OCI-LY7 (cell line): ENCODE results near the gene FAH. TPM values are rescaled to one million over a fixed set of nuclear protein-coding genes. Genes with fewer than 3 reads are reported as not detected.
"Not testable (repeated sequence)": the region's sequence is repeated elsewhere in the genome, so short reads cannot be mapped to it uniquely, and the experiment has no call there.

ENCODE experiments used
- BruUV-seq: library from RNA; stranded (reverse); fragments of 400-500 nt; replicated peaks from 2 replicates; lab custom pipeline; 2021; lab: Mats Ljungman, UMichigan
- CTCF ChIA-PET: fragments of 300-600 bp; sonication (Branson Sonifier 250); formaldehyde crosslinking; loops from one replicate; lab custom pipeline; 2022; ENCODE audit warnings: antibody characterized with exemption; ENCODE audit not compliant: unreplicated experiment; lab: Charles Lee
- POLR2A ChIA-PET: fragments of 300-600 bp; sonication (Branson Sonifier 250); formaldehyde crosslinking; loops from one replicate; lab custom pipeline; 2022; ENCODE audit warnings: antibody characterized with exemption; lab: Charles Lee
- DNase-seq: peaks from one replicate; pipeline ENCODE4 v3.0.0-alpha.2; 2015; ENCODE audit warnings: low spot score
- H2AFZ ChIP-seq: fragments of 200-600 bp; sonication (generic), shearing (Covaris generic); 2 replicates; pipeline ENCODE4 v1.6.1; 2014; ENCODE audit warnings: mild to moderate bottlenecking, antibody characterized with exemption, low read length, moderate library complexity
- H3K27ac ChIP-seq: fragments of 200-600 bp; sonication (generic); 2 replicates; pipeline ENCODE4 v1.5.1; 2014; ENCODE audit warnings: mixed run types, low read depth, mild to moderate bottlenecking, moderate library complexity, low read length, inconsistent platforms; ENCODE audit not compliant: poor library complexity, severe bottlenecking
- H3K36me3 ChIP-seq: fragments of 200-600 bp; sonication (generic); 2 replicates; pipeline ENCODE4 v1.6.1; 2014; ENCODE audit warnings: mild to moderate bottlenecking, antibody characterized with exemption, low read length, moderate library complexity, mixed read lengths; ENCODE audit not compliant: insufficient read depth
- H3K4me1 ChIP-seq: fragments of 200-600 bp; sonication (generic); 2 replicates; pipeline ENCODE4 v1.5.1; 2014; ENCODE audit warnings: mild to moderate bottlenecking, low read length; ENCODE audit not compliant: insufficient read depth, poor library complexity, severe bottlenecking
- H3K4me2 ChIP-seq: fragments of 200-600 bp; sonication (generic); 2 replicates; pipeline ENCODE4 v1.6.1; 2014; ENCODE audit warnings: mild to moderate bottlenecking, low read length
- H3K4me3 ChIP-seq: fragments of 200-600 bp; sonication (generic); 2 replicates; pipeline ENCODE4 v1.5.1; 2014; ENCODE audit warnings: mild to moderate bottlenecking, low read depth, low read length; ENCODE audit not compliant: poor library complexity, severe bottlenecking
- H3K79me2 ChIP-seq: fragments of 200-600 bp; sonication (generic); 2 replicates; pipeline ENCODE4 v1.6.1; 2016; ENCODE audit warnings: low read depth, mild to moderate bottlenecking, low read length, moderate library complexity, mixed read lengths; ENCODE audit not compliant: insufficient read depth
- H3K9me2 ChIP-seq: fragments of 200-600 bp; sonication (generic); 2 replicates; pipeline ENCODE4 v1.6.1; 2016; ENCODE audit warnings: mild to moderate bottlenecking, low read length, mixed read lengths; ENCODE audit not compliant: insufficient read depth
- H3K9me3 ChIP-seq: fragments of 200-600 bp; sonication (generic); 2 replicates; pipeline ENCODE4 v1.6.1; 2014; ENCODE audit warnings: mild to moderate bottlenecking, mixed run types, low read length, mixed read lengths
- H4K20me1 ChIP-seq: fragments of 200-600 bp; sonication (generic); 2 replicates; pipeline ENCODE4 v1.6.1; 2014; ENCODE audit warnings: mild to moderate bottlenecking, antibody characterized with exemption, low read length, moderate library complexity, mixed read lengths; ENCODE audit not compliant: insufficient read depth
- EZH2phosphoT487 ChIP-seq: fragments of 200-600 bp; sonication (generic); IDR thresholded peaks from 2 replicates; pipeline ENCODE4 v1.6.1; 2018; ENCODE audit warnings: low read depth, borderline replicate concordance, mild to moderate bottlenecking, mixed run types, antibody characterized with exemption, low read length, moderate library complexity, mixed read lengths
- intact Hi-C: fragments of 100-400 bp; cut with micrococcal nuclease; formaldehyde crosslinking; loops from one replicate; pipeline ENCODE4 v1.10.0; 2022; ENCODE audit not compliant: unreplicated experiment
- total RNA-seq, 2 experiments: library from RNA; depleted of rRNA in 1 of 2; stranded (reverse); fragments of >200 nt in 1 of 2; shearing (Covaris generic) in 1 of 2; gene quantifications; 2 replicates each; pipeline ENCODE4 v1.2.3, GENCODE V29; 2014 to 2022
- TF ChIP-seq, protein P1 (sequence below): fragments of 200-600 bp; sonication (generic); conservative IDR thresholded peaks from 2 replicates; pipeline ENCODE4 v1.5.1; 2014; ENCODE audit warnings: mild to moderate bottlenecking, antibody characterized with exemption, low read length, moderate library complexity, mixed read lengths

Gene FAH
- total RNA-seq, 2 experiments from 2014 or later, result 9.4 to 18.4 TPM

DNA sequence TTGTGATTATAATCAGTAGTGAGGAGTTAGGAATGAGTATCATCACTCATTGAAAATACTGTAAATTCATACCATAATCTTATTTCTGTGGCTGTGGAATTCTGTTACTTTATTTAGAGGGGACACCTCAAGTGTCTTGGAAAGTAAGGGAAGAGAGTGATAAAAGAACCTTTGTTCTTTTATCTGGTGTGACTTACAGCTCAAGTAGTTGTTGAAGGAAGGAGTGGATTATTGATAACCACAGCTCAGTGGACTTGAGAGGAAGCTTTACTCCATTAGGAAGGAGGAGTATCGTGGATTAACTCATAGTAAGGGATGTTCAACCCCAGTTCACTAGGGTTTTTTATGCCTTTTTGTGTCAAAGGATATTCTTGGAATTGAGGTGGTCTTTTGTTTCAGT, 32.2 kb upstream of the FAH start:
- DNase-seq, result no peak
- POLR2A ChIA-PET, result interaction anchor here (0.5 to 1.0 kb wide), 2 partner anchors 16 to 28 kb away, joined by 3 read pairs; no protein-coding TSS in a partner anchor
- H3K36me3 ChIP-seq, result peaks cover 51% of the 10 kb centered on the region
- intact Hi-C loops, result no loop called here
- no peak for TF ChIP-seq EZH2phosphoT487
- TF ChIP-seq, protein P1, sequence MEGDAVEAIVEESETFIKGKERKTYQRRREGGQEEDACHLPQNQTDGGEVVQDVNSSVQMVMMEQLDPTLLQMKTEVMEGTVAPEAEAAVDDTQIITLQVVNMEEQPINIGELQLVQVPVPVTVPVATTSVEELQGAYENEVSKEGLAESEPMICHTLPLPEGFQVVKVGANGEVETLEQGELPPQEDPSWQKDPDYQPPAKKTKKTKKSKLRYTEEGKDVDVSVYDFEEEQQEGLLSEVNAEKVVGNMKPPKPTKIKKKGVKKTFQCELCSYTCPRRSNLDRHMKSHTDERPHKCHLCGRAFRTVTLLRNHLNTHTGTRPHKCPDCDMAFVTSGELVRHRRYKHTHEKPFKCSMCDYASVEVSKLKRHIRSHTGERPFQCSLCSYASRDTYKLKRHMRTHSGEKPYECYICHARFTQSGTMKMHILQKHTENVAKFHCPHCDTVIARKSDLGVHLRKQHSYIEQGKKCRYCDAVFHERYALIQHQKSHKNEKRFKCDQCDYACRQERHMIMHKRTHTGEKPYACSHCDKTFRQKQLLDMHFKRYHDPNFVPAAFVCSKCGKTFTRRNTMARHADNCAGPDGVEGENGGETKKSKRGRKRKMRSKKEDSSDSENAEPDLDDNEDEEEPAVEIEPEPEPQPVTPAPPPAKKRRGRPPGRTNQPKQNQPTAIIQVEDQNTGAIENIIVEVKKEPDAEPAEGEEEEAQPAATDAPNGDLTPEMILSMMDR, result no peak
- no TSS peak for BruUV-seq
- no peak overlapping the region for H3K27ac ChIP-seq
- H3K9me3 ChIP-seq, result no peaks in the 10 kb centered on the region
- H3K9me2 ChIP-seq, result no peaks in the 10 kb centered on the region
- no peak overlapping the region for H2AFZ ChIP-seq
- H3K4me3 ChIP-seq, result no peak overlapping the region
- no peak overlapping the region for H3K4me2 ChIP-seq
- CTCF ChIA-PET, result no interaction called here
- peaks cover 28% of the 10 kb centered on the region; the same call in 1 of the 2 replicates for H3K79me2 ChIP-seq
- H3K4me1 ChIP-seq, result no peaks in the 10 kb centered on the region
- 0 out of 2 replicates have a peak, but pooled peaks cover 4% of the 10 kb centered on the region for H4K20me1 ChIP-seq

DNA sequence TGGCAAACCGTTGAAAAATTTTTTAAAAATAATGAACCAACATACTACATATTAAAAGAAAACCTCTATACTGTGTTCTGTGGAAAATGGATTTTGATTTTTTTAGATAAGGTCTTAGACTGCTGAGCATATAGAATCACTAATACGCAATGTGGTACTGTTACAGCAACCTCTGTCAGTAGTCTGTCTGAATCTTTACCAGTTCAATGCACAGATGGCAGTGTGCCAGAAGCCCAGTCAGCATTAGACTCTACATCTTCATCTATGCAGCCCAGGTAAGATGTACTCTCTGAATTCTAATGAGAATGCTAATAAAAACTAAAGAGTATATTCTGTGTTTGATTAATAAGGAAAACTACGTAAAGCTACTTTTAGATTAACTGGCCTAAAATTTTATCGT, 31.3 kb upstream of the FAH start:
- Histone ChIP-seq H4K20me1 (0 out of 2 replicates have a peak, but pooled peaks cover 4% of the 10 kb centered on the region), H3K9me2 (no peaks in the 10 kb centered on the region), H3K4me3 (no peak overlapping the region), H3K9me3 (no peaks in the 10 kb centered on the region), H3K4me1 (no peaks in the 10 kb centered on the region), H2AFZ (no peak overlapping the region), H3K27ac (no peak overlapping the region), H3K36me3 (peaks cover 60% of the 10 kb centered on the region), H3K79me2 (peaks cover 19% of the 10 kb centered on the region; the same call in 1 of the 2 replicates), H3K4me2 (no peak overlapping the region)
- CTCF ChIA-PET, result no interaction called here
- intact Hi-C loops, result no loop called here
- no peak for TF ChIP-seq EZH2phosphoT487
- TF ChIP-seq, protein P1, result no peak
- BruUV-seq, result no TSS peak
- no peak for DNase-seq
- POLR2A ChIA-PET, result interaction anchor here (1.0 kb wide), 1 partner anchor 16 kb away, joined by 3 read pairs; no protein-coding TSS in a partner anchor

DNA sequence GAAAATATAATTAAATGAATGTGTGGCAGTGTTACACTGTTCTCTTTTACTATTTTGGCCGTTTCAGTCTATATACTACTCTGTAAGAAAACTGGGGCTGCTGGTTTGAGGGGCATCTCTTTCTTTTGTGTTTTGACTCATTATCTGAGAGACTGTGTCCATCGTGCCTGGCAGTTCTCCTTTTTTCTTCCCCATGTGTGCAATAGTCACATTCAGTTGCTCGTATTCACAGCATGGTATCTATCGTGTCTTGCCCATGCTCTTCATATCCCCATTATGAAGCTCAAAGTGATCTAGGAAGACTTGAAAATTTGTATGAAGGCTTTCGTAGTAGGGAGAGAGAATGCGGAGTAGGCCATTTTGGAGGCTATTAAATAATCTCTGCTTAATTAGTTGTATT, 29.8 kb upstream of the FAH start:
- peaks cover 8% of the 10 kb centered on the region; the same call in 1 of the 2 replicates for H3K79me2 ChIP-seq
- no peaks in the 10 kb centered on the region for H3K4me1 ChIP-seq
- H3K9me2 ChIP-seq, result no peaks in the 10 kb centered on the region
- no peak overlapping the region for H2AFZ ChIP-seq
- H3K4me3 ChIP-seq, result no peak overlapping the region
- ChIA-PET POLR2A (interaction anchor here (1.6 kb wide), 1 partner anchor 28 kb away, joined by 3 read pairs; no protein-coding TSS in a partner anchor), CTCF (no interaction called here)
- H3K27ac ChIP-seq, result no peak overlapping the region
- H4K20me1 ChIP-seq, result 0 out of 2 replicates have a peak, but pooled peaks cover 4% of the 10 kb centered on the region
- BruUV-seq, result no TSS peak
- TF ChIP-seq, protein P1, result no peak
- TF ChIP-seq EZH2phosphoT487, result no peak
- no peaks in the 10 kb centered on the region for H3K9me3 ChIP-seq
- H3K36me3 ChIP-seq, result peaks cover 65% of the 10 kb centered on the region
- no peak for DNase-seq
- H3K4me2 ChIP-seq, result no peak overlapping the region
- intact Hi-C loops, result no loop called here

DNA sequence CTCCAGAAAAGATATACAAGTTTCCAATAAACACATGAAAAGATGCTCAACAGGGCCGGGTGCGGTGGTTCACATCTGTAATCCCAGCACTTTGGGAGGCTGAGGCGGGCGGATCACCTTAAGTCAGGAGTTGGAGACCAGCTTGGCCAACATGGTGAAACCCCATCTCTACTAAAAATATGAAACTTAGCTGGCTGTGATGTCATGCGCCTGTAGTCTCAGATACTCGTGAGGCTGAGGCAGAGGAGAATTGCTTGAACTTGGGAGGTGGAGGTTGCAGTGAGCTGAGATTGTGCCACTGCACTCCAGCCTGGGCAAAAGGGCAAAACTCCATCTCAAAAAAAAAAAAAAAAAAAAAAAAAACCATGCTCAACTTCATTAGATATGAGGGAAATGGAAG, 25.5 kb upstream of the FAH start:
- H3K79me2 ChIP-seq, H2AFZ ChIP-seq, CTCF ChIA-PET, H3K27ac ChIP-seq, intact Hi-C loops, H3K4me1 ChIP-seq, H3K9me2 ChIP-seq, H3K4me2 ChIP-seq, DNase-seq, BruUV-seq, H3K4me3 ChIP-seq, H4K20me1 ChIP-seq, H3K9me3 ChIP-seq: not testable (repeated sequence)
- POLR2A ChIA-PET, result interaction anchor here (0.6 kb wide), 2 partner anchors 15 to 160 kb away, joined by 3 to 4 read pairs; no protein-coding TSS in a partner anchor
- peaks cover 71% of the 10 kb centered on the region for H3K36me3 ChIP-seq
